ENCODE data around the gene RNF225. TPM values are rescaled to one million over a fixed set of nuclear protein-coding genes. Genes with fewer than 3 reads are reported as not detected.
A peak's percentile ranks its signal among the peaks of the same experiment; 100 is the strongest.

RNF225 gene
- total and polyA plus RNA-seq, 2 of the 13 experiments (the other 11 are each of a cell fraction or from before 2014, with no cell fraction given): not detected

DNA sequence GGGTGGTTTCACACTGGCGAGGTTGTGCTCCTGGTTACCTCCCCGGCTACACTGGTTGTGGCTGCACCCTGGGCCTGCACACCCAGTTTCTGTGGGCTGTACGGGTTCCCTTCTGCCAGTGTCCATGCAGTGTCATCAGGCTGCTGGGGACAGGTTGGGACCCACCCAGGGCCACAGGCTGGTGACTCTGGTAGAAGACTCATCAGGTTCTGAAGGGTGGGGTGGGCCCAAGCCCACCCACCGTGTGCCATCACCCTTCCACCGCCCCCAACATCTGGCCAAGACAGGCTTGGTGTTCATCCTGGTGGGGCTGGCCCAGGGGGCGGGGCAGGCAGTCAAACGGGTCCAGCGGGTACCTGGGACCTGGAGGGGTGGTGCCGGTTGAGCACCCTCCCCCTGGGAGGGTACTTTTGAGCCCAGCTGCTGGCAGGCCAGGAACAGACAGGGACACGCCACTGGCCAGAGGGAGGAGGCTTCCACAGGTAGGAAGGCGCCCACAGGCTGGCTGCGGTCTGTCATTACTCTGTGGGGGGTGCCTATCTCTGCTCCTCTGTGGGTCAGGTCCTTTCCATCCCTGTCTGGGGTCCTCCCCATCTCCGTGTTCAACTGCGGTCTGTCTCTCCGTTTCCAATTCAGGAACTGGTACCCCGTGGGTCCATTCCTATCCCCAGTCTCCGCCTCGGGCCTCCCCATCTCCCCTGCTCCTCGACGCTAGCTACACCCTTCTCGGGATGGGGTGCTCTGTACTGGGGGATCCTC is at the start of gene RNF225 (continued):
- no peak for TF ChIP-seq ZFX (CRISPR knock-in tag; IDR thresholded peaks at IDR 0.05; ENCODE audit: low read depth)
- peak; percentile 68; the same call in 1 of the 2 replicates for TF ChIP-seq SALL2 (CRISPR knock-in tag; IDR thresholded peaks at IDR 0.05)
- peak; percentile 75 for TF ChIP-seq RBFOX2 (IDR thresholded peaks at IDR 0.05; ENCODE audit: low read depth, low read length)
- TF ChIP-seq ZNF788 (CRISPR knock-in tag; IDR thresholded peaks at IDR 0.05; ENCODE audit: borderline replicate concordance): no peak
- TF ChIP-seq, protein P1, sequence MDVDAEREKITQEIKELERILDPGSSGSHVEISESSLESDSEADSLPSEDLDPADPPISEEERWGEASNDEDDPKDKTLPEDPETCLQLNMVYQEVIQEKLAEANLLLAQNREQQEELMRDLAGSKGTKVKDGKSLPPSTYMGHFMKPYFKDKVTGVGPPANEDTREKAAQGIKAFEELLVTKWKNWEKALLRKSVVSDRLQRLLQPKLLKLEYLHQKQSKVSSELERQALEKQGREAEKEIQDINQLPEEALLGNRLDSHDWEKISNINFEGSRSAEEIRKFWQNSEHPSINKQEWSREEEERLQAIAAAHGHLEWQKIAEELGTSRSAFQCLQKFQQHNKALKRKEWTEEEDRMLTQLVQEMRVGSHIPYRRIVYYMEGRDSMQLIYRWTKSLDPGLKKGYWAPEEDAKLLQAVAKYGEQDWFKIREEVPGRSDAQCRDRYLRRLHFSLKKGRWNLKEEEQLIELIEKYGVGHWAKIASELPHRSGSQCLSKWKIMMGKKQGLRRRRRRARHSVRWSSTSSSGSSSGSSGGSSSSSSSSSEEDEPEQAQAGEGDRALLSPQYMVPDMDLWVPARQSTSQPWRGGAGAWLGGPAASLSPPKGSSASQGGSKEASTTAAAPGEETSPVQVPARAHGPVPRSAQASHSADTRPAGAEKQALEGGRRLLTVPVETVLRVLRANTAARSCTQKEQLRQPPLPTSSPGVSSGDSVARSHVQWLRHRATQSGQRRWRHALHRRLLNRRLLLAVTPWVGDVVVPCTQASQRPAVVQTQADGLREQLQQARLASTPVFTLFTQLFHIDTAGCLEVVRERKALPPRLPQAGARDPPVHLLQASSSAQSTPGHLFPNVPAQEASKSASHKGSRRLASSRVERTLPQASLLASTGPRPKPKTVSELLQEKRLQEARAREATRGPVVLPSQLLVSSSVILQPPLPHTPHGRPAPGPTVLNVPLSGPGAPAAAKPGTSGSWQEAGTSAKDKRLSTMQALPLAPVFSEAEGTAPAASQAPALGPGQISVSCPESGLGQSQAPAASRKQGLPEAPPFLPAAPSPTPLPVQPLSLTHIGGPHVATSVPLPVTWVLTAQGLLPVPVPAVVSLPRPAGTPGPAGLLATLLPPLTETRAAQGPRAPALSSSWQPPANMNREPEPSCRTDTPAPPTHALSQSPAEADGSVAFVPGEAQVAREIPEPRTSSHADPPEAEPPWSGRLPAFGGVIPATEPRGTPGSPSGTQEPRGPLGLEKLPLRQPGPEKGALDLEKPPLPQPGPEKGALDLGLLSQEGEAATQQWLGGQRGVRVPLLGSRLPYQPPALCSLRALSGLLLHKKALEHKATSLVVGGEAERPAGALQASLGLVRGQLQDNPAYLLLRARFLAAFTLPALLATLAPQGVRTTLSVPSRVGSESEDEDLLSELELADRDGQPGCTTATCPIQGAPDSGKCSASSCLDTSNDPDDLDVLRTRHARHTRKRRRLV (CRISPR knock-in tag; IDR thresholded peaks at IDR 0.05): no peak
- no peak for TF ChIP-seq DR1 (CRISPR knock-in tag; IDR thresholded peaks at IDR 0.05)
- no peak for TF ChIP-seq ZSCAN29 (CRISPR knock-in tag; conservative IDR thresholded peaks at IDR 0.05)
- no peak for TF ChIP-seq ELF3 (CRISPR knock-in tag; IDR thresholded peaks at IDR 0.05)
- TF ChIP-seq TBP (CRISPR knock-in tag; IDR thresholded peaks at IDR 0.05): no peak
- no peak for TF ChIP-seq XBP1 (CRISPR knock-in tag; IDR thresholded peaks at IDR 0.05)
- TF ChIP-seq KAT8 (CRISPR knock-in tag; IDR thresholded peaks at IDR 0.05): no peak
- TF ChIP-seq POLR2AphosphoS2 (IDR thresholded peaks at IDR 0.05; ENCODE audit: low read depth, low read length): peak; percentile 51; the same call in 1 of the 2 replicates
- no peak for TF ChIP-seq STAT5B (CRISPR knock-in tag; IDR thresholded peaks at IDR 0.05)
- no peak for TF ChIP-seq NONO (IDR thresholded peaks at IDR 0.05)
- TF ChIP-seq NONO (CRISPR knock-in tag; conservative IDR thresholded peaks at IDR 0.05): peak; percentile 57; the same call in 1 of the 2 replicates
- TF ChIP-seq ZSCAN30 (CRISPR knock-in tag; IDR thresholded peaks at IDR 0.05): no peak
- TF ChIP-seq, protein P2, sequence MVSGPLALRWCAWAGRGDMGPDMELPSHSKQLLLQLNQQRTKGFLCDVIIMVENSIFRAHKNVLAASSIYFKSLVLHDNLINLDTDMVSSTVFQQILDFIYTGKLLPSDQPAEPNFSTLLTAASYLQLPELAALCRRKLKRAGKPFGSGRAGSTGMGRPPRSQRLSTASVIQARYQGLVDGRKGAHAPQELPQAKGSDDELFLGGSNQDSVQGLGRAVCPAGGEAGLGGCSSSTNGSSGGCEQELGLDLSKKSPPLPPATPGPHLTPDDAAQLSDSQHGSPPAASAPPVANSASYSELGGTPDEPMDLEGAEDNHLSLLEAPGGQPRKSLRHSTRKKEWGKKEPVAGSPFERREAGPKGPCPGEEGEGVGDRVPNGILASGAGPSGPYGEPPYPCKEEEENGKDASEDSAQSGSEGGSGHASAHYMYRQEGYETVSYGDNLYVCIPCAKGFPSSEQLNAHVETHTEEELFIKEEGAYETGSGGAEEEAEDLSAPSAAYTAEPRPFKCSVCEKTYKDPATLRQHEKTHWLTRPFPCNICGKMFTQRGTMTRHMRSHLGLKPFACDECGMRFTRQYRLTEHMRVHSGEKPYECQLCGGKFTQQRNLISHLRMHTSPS (CRISPR knock-in tag; IDR thresholded peaks at IDR 0.05; ENCODE audit: low read depth): no peak
- TF ChIP-seq HDAC2 (CRISPR knock-in tag; IDR thresholded peaks at IDR 0.05): no peak
- TF ChIP-seq NFKB2 (CRISPR knock-in tag; IDR thresholded peaks at IDR 0.05; ENCODE audit: borderline replicate concordance): no peak
- TF ChIP-seq MBNL3 (CRISPR knock-in tag; conservative IDR thresholded peaks at IDR 0.05): no peak
- TF ChIP-seq NRL (CRISPR knock-in tag; IDR thresholded peaks at IDR 0.05; ENCODE audit: borderline replicate concordance): no peak
- TF ChIP-seq ZBTB42 (CRISPR knock-in tag; IDR thresholded peaks at IDR 0.05): no peak
- TF ChIP-seq CHCHD3 (CRISPR knock-in tag; IDR thresholded peaks at IDR 0.05): no peak
- TF ChIP-seq ZEB1 (IDR thresholded peaks at IDR 0.05; ENCODE audit: insufficient replicate concordance, low read depth): no peak
- no peak for TF ChIP-seq SNRNP70 (IDR thresholded peaks at IDR 0.05; ENCODE audit: low read depth, low read length)
- TF ChIP-seq CBX2 (IDR thresholded peaks at IDR 0.05; ENCODE audit: low read depth, low read length): no peak
- TF ChIP-seq CBX2 (CRISPR knock-in tag; IDR thresholded peaks at IDR 0.05; ENCODE audit: low read depth): no peak
